ENCODE results near the gene JMJD1C.

JMJD1C gene

GRCh38 chr10:63266391-63267316 is 199.1 kb downstream of the JMJD1C start:
- peak overlapping the region; percentile 94 for H3K27ac ChIP-seq (ENCODE audit: low read depth, low read length)
- no peaks in the 10 kb centered on the region for H3K9me3 ChIP-seq (ENCODE audit: control insufficient read depth, insufficient read depth, low read depth, low read length)
- peak overlapping the region; percentile 70 for H3K4me3 ChIP-seq (ENCODE audit: low read depth, low read length)
- peaks cover 8% of the 10 kb centered on the region for H3K36me3 ChIP-seq (ENCODE audit: control insufficient read depth, insufficient read depth, low read length)
- H3K27me3 ChIP-seq (ENCODE audit: control insufficient read depth, insufficient read depth, low read length): no peaks in the 10 kb centered on the region
- H3K4me1 ChIP-seq (ENCODE audit: control insufficient read depth, insufficient read depth, low read length): no peaks in the 10 kb centered on the region; the same call in 1 of the 2 replicates
- H3K9ac ChIP-seq (ENCODE audit: low read length): peak overlapping the region; percentile 86

- Histone ChIP-seq H3K27ac (ENCODE audit: low read depth, low read length) (peak overlapping the region; percentile 94), H3K9me3 (ENCODE audit: control insufficient read depth, insufficient read depth, low read depth, low read length) (no peaks in the 10 kb centered on the region), H3K36me3 (ENCODE audit: control insufficient read depth, insufficient read depth, low read length) (peaks cover 17% of the 10 kb centered on the region), H3K27me3 (ENCODE audit: control insufficient read depth, insufficient read depth, low read length) (no peaks in the 10 kb centered on the region), H3K4me3 (ENCODE audit: low read depth, low read length) (peak overlapping the region; percentile 70), H3K4me1 (ENCODE audit: control insufficient read depth, insufficient read depth, low read length) (no peaks in the 10 kb centered on the region; the same call in 1 of the 2 replicates), H3K9ac (ENCODE audit: low read length) (peak overlapping the region; percentile 86)
These were observed 200.0 kb downstream of the JMJD1C start for GRCh38 chr10:63265683-63266235.

GRCh38 chr10:63265222-63265617 is 200.6 kb downstream of the JMJD1C start:
- H3K27me3 ChIP-seq (ENCODE audit: control insufficient read depth, insufficient read depth, low read length): no peaks in the 10 kb centered on the region
- no peaks in the 10 kb centered on the region for H3K9me3 ChIP-seq (ENCODE audit: control insufficient read depth, insufficient read depth, low read depth, low read length)
- H3K4me3 ChIP-seq (ENCODE audit: low read depth, low read length): peak overlapping the region; percentile 70
- no peaks in the 10 kb centered on the region; the same call in 1 of the 2 replicates for H3K4me1 ChIP-seq (ENCODE audit: control insufficient read depth, insufficient read depth, low read length)
- peak overlapping the region; percentile 94; the same call in 1 of the 2 replicates for H3K27ac ChIP-seq (ENCODE audit: low read depth, low read length)
- peak overlapping the region; percentile 73 for H3K9ac ChIP-seq (ENCODE audit: low read length)
- peaks cover 20% of the 10 kb centered on the region for H3K36me3 ChIP-seq (ENCODE audit: control insufficient read depth, insufficient read depth, low read length)

GRCh38 chr10:63264617-63265221 is 201.1 kb downstream of the JMJD1C start:
- Histone ChIP-seq H3K27me3 (ENCODE audit: control insufficient read depth, insufficient read depth, low read length) (no peaks in the 10 kb centered on the region), H3K9ac (ENCODE audit: low read length) (no peak overlapping the region), H3K4me1 (ENCODE audit: control insufficient read depth, insufficient read depth, low read length) (peaks cover 4% of the 10 kb centered on the region; the same call in 1 of the 2 replicates), H3K36me3 (ENCODE audit: control insufficient read depth, insufficient read depth, low read length) (peaks cover 25% of the 10 kb centered on the region), H3K9me3 (ENCODE audit: control insufficient read depth, insufficient read depth, low read depth, low read length) (no peaks in the 10 kb centered on the region), H3K27ac (ENCODE audit: low read depth, low read length) (no peak overlapping the region), H3K4me3 (ENCODE audit: low read depth, low read length) (peak overlapping the region; percentile 70)

- H3K36me3 ChIP-seq (ENCODE audit: control insufficient read depth, insufficient read depth, low read length): peaks cover 44% of the 10 kb centered on the region
- no peak overlapping the region for H3K27ac ChIP-seq (ENCODE audit: low read depth, low read length)
- no peaks in the 10 kb centered on the region for H3K9me3 ChIP-seq (ENCODE audit: control insufficient read depth, insufficient read depth, low read depth, low read length)
- H3K27me3 ChIP-seq (ENCODE audit: control insufficient read depth, insufficient read depth, low read length): no peaks in the 10 kb centered on the region
- H3K4me1 ChIP-seq (ENCODE audit: control insufficient read depth, insufficient read depth, low read length): peaks cover 17% of the 10 kb centered on the region
- no peak overlapping the region for H3K9ac ChIP-seq (ENCODE audit: low read length)
- 0 out of 2 replicates have a peak overlapping the region, but pooled peaks have one; percentile 18 for H3K4me3 ChIP-seq (ENCODE audit: low read depth, low read length)
These were observed 203.2 kb downstream of the JMJD1C start for GRCh38 chr10:63262430-63263073.

GRCh38 chr10:63261496-63261895 is 204.3 kb downstream of the JMJD1C start:
- H3K4me3 ChIP-seq (ENCODE audit: low read depth, low read length): no peak overlapping the region
- no peaks in the 10 kb centered on the region for H3K9me3 ChIP-seq (ENCODE audit: control insufficient read depth, insufficient read depth, low read depth, low read length)

GRCh38 chr10:63260860-63261251 is 204.9 kb downstream of the JMJD1C start:
- Histone ChIP-seq H3K9me3 (ENCODE audit: control insufficient read depth, insufficient read depth, low read depth, low read length) (no peaks in the 10 kb centered on the region), H3K27me3 (ENCODE audit: control insufficient read depth, insufficient read depth, low read length) (no peaks in the 10 kb centered on the region), H3K9ac (ENCODE audit: low read length) (no peak overlapping the region), H3K4me3 (ENCODE audit: low read depth, low read length) (no peak overlapping the region), H3K27ac (ENCODE audit: low read depth, low read length) (no peak overlapping the region), H3K36me3 (ENCODE audit: control insufficient read depth, insufficient read depth, low read length) (peaks cover 57% of the 10 kb centered on the region), H3K4me1 (ENCODE audit: control insufficient read depth, insufficient read depth, low read length) (peaks cover 17% of the 10 kb centered on the region)

More at GRCh38 chr10:63261496-63261895, 204.3 kb downstream of the JMJD1C start:
- Histone ChIP-seq H3K27me3 (ENCODE audit: control insufficient read depth, insufficient read depth, low read length) (no peaks in the 10 kb centered on the region), H3K9ac (ENCODE audit: low read length) (no peak overlapping the region), H3K36me3 (ENCODE audit: control insufficient read depth, insufficient read depth, low read length) (peaks cover 55% of the 10 kb centered on the region), H3K4me1 (ENCODE audit: control insufficient read depth, insufficient read depth, low read length) (peaks cover 17% of the 10 kb centered on the region), H3K27ac (ENCODE audit: low read depth, low read length) (no peak overlapping the region)

- peaks cover 17% of the 10 kb centered on the region for H3K4me1 ChIP-seq (ENCODE audit: control insufficient read depth, insufficient read depth, low read length)
- H3K9ac ChIP-seq (ENCODE audit: low read length): no peak overlapping the region
- no peak overlapping the region for H3K27ac ChIP-seq (ENCODE audit: low read depth, low read length)
- no peaks in the 10 kb centered on the region for H3K27me3 ChIP-seq (ENCODE audit: control insufficient read depth, insufficient read depth, low read length)
- H3K4me3 ChIP-seq (ENCODE audit: low read depth, low read length): no peak overlapping the region
- peaks cover 57% of the 10 kb centered on the region for H3K36me3 ChIP-seq (ENCODE audit: control insufficient read depth, insufficient read depth, low read length)
- H3K9me3 ChIP-seq (ENCODE audit: control insufficient read depth, insufficient read depth, low read depth, low read length): no peaks in the 10 kb centered on the region
These were observed 205.5 kb downstream of the JMJD1C start for GRCh38 chr10:63260103-63260859.

- Histone ChIP-seq H3K4me3 (ENCODE audit: low read depth, low read length) (no peak overlapping the region), H3K9ac (ENCODE audit: low read length) (no peak overlapping the region), H3K36me3 (ENCODE audit: control insufficient read depth, insufficient read depth, low read length) (peaks cover 57% of the 10 kb centered on the region), H3K27ac (ENCODE audit: low read depth, low read length) (no peak overlapping the region), H3K9me3 (ENCODE audit: control insufficient read depth, insufficient read depth, low read depth, low read length) (no peaks in the 10 kb centered on the region), H3K27me3 (ENCODE audit: control insufficient read depth, insufficient read depth, low read length) (no peaks in the 10 kb centered on the region), H3K4me1 (ENCODE audit: control insufficient read depth, insufficient read depth, low read length) (peaks cover 17% of the 10 kb centered on the region)
These were observed 206.7 kb downstream of the JMJD1C start for GRCh38 chr10:63258920-63259678.

- Histone ChIP-seq H3K27me3 (ENCODE audit: control insufficient read depth, insufficient read depth, low read length) (no peaks in the 10 kb centered on the region), H3K27ac (ENCODE audit: low read depth, low read length) (no peak overlapping the region), H3K9ac (ENCODE audit: low read length) (no peak overlapping the region), H3K9me3 (ENCODE audit: control insufficient read depth, insufficient read depth, low read depth, low read length) (no peaks in the 10 kb centered on the region), H3K4me3 (ENCODE audit: low read depth, low read length) (no peak overlapping the region), H3K36me3 (ENCODE audit: control insufficient read depth, insufficient read depth, low read length) (peaks cover 57% of the 10 kb centered on the region), H3K4me1 (ENCODE audit: control insufficient read depth, insufficient read depth, low read length) (peaks cover 21% of the 10 kb centered on the region)
These were observed 208.0 kb downstream of the JMJD1C start for GRCh38 chr10:63257778-63258177.
